Heart left ventricle (tissue), 13 donors: Measurements from ENCODE around the gene ZNF334.

Experiments
- POLR2A ChIP-seq, 2 donors: fragments of 450-650 bp; IDR thresholded peaks; one replicate each; pipeline ENCODE4 v1.6.1; 2017; ENCODE audit warnings: antibody characterized with exemption in 2 of 2, mild to moderate bottlenecking in 2 of 2, moderate library complexity in 2 of 2
- TF ChIP-seq, protein P1 (sequence below), 12 donors: fragments of 200-600 bp; sonication (generic) in 4 of 12; IDR thresholded peaks; one replicate each; pipeline versions ENCODE4 v1.5.0 to v1.8.0; 2018 to 2022; ENCODE audit warnings: antibody characterized with exemption in 12 of 12, mild to moderate bottlenecking in 5 of 12
- donor health status: ischemic (EF 13 %, LVEDD 7.1; RV severe dilation, severe dysfunction).
- donor health status: DM: no; HTN: yes; CAD: no.
- donor health status: DM: no; HTN: no; CAD: no.
- donor health status: ischemic (EF 25% LVEDD 6.9; RV normal size, moderate dysfunction).
- donor health status: ischemic (EF 25% LVEDD 5.7; RV mildly dilated, moderate dysfunction).
- donor health status: ischemic (EF 35%, LVEDD 5.7; RV mildly dilated, moderate dysfunction).
- donor health status: nonischemic (EF 11% LVEDD 7.7; RV severe dilation, severe dysfunction).
- donor health status: DM: yes; HTN: yes; CAD: no.
- donor health status: PGD.
- donor health status: ischemic (EF 29% LVEDD 5.4; RV normal size, mild dysfunction).
- donor health status: nonischemic (EF 23%, LVEDD 6.1; RV moderate dilation, normal function).

DNA sequence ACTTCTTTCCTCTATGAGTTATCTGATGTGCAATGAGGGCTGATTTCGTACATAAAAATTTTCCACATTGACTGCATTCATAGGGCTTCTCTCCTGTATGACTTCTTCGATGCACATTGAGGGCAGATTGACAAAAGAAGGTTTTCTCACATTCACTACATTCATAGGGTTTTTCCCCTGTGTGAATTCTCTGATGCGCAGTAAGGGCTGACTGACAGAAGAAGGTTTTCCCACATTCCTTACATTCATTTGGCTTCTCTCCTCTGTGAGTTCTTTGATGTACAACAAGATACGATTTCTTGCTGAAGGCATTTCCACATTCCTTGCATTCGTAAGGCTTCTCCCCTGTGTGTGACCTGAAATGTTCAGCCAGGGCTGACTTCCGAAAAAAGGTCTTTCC lies 11.4 kb downstream of the ZNF334 start:
- no peak for TF ChIP-seq POLR2A (IDR thresholded peaks at IDR 0.05)
- TF ChIP-seq, protein P1, sequence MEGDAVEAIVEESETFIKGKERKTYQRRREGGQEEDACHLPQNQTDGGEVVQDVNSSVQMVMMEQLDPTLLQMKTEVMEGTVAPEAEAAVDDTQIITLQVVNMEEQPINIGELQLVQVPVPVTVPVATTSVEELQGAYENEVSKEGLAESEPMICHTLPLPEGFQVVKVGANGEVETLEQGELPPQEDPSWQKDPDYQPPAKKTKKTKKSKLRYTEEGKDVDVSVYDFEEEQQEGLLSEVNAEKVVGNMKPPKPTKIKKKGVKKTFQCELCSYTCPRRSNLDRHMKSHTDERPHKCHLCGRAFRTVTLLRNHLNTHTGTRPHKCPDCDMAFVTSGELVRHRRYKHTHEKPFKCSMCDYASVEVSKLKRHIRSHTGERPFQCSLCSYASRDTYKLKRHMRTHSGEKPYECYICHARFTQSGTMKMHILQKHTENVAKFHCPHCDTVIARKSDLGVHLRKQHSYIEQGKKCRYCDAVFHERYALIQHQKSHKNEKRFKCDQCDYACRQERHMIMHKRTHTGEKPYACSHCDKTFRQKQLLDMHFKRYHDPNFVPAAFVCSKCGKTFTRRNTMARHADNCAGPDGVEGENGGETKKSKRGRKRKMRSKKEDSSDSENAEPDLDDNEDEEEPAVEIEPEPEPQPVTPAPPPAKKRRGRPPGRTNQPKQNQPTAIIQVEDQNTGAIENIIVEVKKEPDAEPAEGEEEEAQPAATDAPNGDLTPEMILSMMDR (IDR thresholded peaks at IDR 0.05), result no peak
